HCEC 1CT (cell line): ENCODE data around the gene PRM3.

Experiments used
- DNase-seq: peaks from one replicate; pipeline ENCODE4 v3.0.0-alpha.2; 2017

PRM3 gene

GRCh38 chr16:11224096-11224893, 49.1 kb downstream of the PRM3 start:
- no peak for DNase-seq
